Neural progenitor cell (in vitro differentiated cells): Measurements from ENCODE around the gene LDB2. TPM values are rescaled to one million over a fixed set of nuclear protein-coding genes. Genes with fewer than 3 reads are reported as not detected.

Experiments
- DNase-seq: peaks from one replicate; pipeline ENCODE4 v3.0.0-alpha.2; 2016; ENCODE audit warnings: low spot score
- H2AFZ ChIP-seq: fragments of 200-600 bp; sonication (generic); replicated peaks from 2 replicates; pipeline ENCODE4 v1.6.1; 2016; ENCODE audit warnings: antibody characterized with exemption
- H3F3A ChIP-seq: fragments of 200-600 bp; sonication (generic); 2 replicates; pipeline ENCODE4 v1.6.1; 2016; ENCODE audit warnings: antibody characterized with exemption, low read depth
- H3K27ac ChIP-seq: fragments of 200-600 bp; sonication (generic); 2 replicates; pipeline ENCODE4 v1.5.1; 2016; ENCODE audit warnings: mild to moderate bottlenecking
- H3K27me3 ChIP-seq: fragments of 200-600 bp; sonication (generic); 2 replicates; pipeline ENCODE4 v1.6.1; 2016; ENCODE audit warnings: mild to moderate bottlenecking, moderate library complexity
- H3K36me3 ChIP-seq: fragments of 200-600 bp; sonication (generic); 2 replicates; pipeline ENCODE4 v1.5.1; 2016
- H3K4me1 ChIP-seq: fragments of 200-600 bp; sonication (generic); 2 replicates; pipeline ENCODE4 v1.6.1; 2016; ENCODE audit warnings: mixed run types
- H3K4me2 ChIP-seq: fragments of 200-600 bp; sonication (generic); 2 replicates; pipeline ENCODE4 v1.6.1; 2016
- H3K4me3 ChIP-seq: fragments of 200-600 bp; sonication (generic); 2 replicates; pipeline ENCODE4 v1.5.1; 2016
- H3K79me2 ChIP-seq: fragments of 200-600 bp; sonication (generic); 2 replicates; pipeline ENCODE4 v1.6.1; 2016; ENCODE audit warnings: low read depth
- H3K9ac ChIP-seq: fragments of 200-600 bp; sonication (generic); 2 replicates; pipeline ENCODE4 v1.6.1; 2016
- H3K9me3 ChIP-seq: fragments of 200-600 bp; sonication (generic); 2 replicates; pipeline ENCODE4 v1.5.1; 2016; ENCODE audit warnings: low read depth
- H4K20me1 ChIP-seq: fragments of 200-600 bp; sonication (generic); 2 replicates; pipeline ENCODE4 v1.6.1; 2016; ENCODE audit warnings: low read depth
- H3K27ac Mint-ChIP-seq: 3 replicates; pipeline ENCODE4 v1.8.0; 2021; ENCODE audit warnings: mixed read lengths
- H3K27me3 Mint-ChIP-seq: 2 replicates; pipeline ENCODE4 v1.8.0; 2022; ENCODE audit warnings: low read depth, mild to moderate bottlenecking, inconsistent platforms, moderate library complexity, mixed read lengths; ENCODE audit not compliant: insufficient read depth
- H3K36me3 Mint-ChIP-seq: 3 replicates; pipeline ENCODE4 v1.8.0; 2021; ENCODE audit warnings: mixed read lengths
- H3K4me1 Mint-ChIP-seq: 3 replicates; pipeline ENCODE4 v1.8.0; 2021; ENCODE audit warnings: mixed read lengths
- H3K4me3 Mint-ChIP-seq: 3 replicates; pipeline ENCODE4 v1.8.0; 2021; ENCODE audit warnings: mild to moderate bottlenecking, moderate library complexity, mixed read lengths
- H3K9me3 Mint-ChIP-seq: 3 replicates; pipeline ENCODE4 v1.8.0; 2020; ENCODE audit warnings: mixed read lengths
- CTCF ChIP-seq: fragments of 200-600 bp; sonication (generic); IDR thresholded peaks from 2 replicates; pipeline ENCODE4 v1.5.1; 2017; ENCODE audit warnings: antibody characterized with exemption, mild to moderate bottlenecking
- EZH2 ChIP-seq: fragments of 200-600 bp; sonication (generic); IDR thresholded peaks from 2 replicates; pipeline ENCODE4 v1.6.1; 2017; ENCODE audit warnings: antibody characterized with exemption, mild to moderate bottlenecking, moderate library complexity
- EZH2phosphoT487 ChIP-seq: fragments of 200-600 bp; sonication (generic); IDR thresholded peaks from 2 replicates; pipeline ENCODE4 v1.6.1; 2017; ENCODE audit warnings: antibody characterized with exemption
- total RNA-seq: library from RNA; depleted of rRNA; stranded (reverse); fragments of >200 nt; gene quantifications from 2 replicates; pipeline ENCODE4 v1.2.3, GENCODE V29; 2015; ENCODE audit warnings: low replicate concordance

The LDB2 gene
- total RNA-seq, 1 donor from 2014 or later = 24.3 TPM

GRCh38 chr4:16573739-16574138 is 324.7 kb downstream of the LDB2 start:
- H3K4me2 ChIP-seq = no peak overlapping the region
- Mint-ChIP-seq H3K4me1 (peaks cover 3% of the 10 kb centered on the region), H3K4me3 (no peak overlapping the region), H3K27ac (no peak overlapping the region), H3K36me3 (no peaks in the 10 kb centered on the region), H3K9me3 (no peaks in the 10 kb centered on the region), H3K27me3 (peaks cover 3% of the 10 kb centered on the region)
- no peaks in the 10 kb centered on the region for H3K79me2 ChIP-seq
- no peak overlapping the region for H3K9ac ChIP-seq
- H3K27me3 ChIP-seq = no peaks in the 10 kb centered on the region
- no peak overlapping the region for H3K4me3 ChIP-seq
- H4K20me1 ChIP-seq = no peaks in the 10 kb centered on the region
- H3K9me3 ChIP-seq = no peaks in the 10 kb centered on the region
- no peaks in the 10 kb centered on the region for H3F3A ChIP-seq
- H2AFZ ChIP-seq = no peak overlapping the region
- no peaks in the 10 kb centered on the region for H3K36me3 ChIP-seq
- H3K4me1 ChIP-seq = no peaks in the 10 kb centered on the region
- no peak for DNase-seq
- TF ChIP-seq CTCF (no peak), EZH2phosphoT487 (no peak), EZH2 (no peak)
- no peak overlapping the region for H3K27ac ChIP-seq

DNA sequence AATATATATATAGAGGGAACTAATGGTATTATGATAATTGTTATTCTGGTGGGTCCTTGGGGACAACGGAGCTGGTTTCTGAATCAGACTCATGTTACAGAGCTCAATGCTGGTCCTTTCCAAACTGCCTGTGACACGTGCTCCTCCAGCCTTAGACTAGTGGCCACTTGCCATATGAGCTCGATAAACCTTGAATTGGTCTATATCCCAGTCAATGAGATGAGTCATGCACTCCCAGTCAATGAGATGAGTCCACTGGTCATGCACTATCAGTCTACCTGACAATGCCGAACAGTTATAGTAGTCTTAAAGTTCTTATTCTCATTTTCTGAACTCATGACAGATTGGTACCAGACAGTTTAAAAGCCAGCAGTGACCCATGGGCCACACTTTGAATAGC is 325.2 kb downstream of the LDB2 start:
- no peaks in the 10 kb centered on the region for H3K36me3 Mint-ChIP-seq
- no peak for DNase-seq
- no peak overlapping the region for H3K27ac Mint-ChIP-seq
- Histone ChIP-seq H3K27ac (no peak overlapping the region), H3K9ac (no peak overlapping the region), H2AFZ (no peak overlapping the region), H3K4me2 (no peak overlapping the region), H3K36me3 (no peaks in the 10 kb centered on the region), H4K20me1 (no peaks in the 10 kb centered on the region), H3K4me1 (no peaks in the 10 kb centered on the region), H3F3A (no peaks in the 10 kb centered on the region), H3K4me3 (no peak overlapping the region), H3K9me3 (no peaks in the 10 kb centered on the region), H3K79me2 (no peaks in the 10 kb centered on the region), H3K27me3 (no peaks in the 10 kb centered on the region)
- peaks cover 3% of the 10 kb centered on the region for H3K4me1 Mint-ChIP-seq
- H3K9me3 Mint-ChIP-seq = no peaks in the 10 kb centered on the region
- TF ChIP-seq EZH2phosphoT487 (no peak), EZH2 (no peak), CTCF (no peak)
- H3K4me3 Mint-ChIP-seq = no peak overlapping the region
- peaks cover 3% of the 10 kb centered on the region for H3K27me3 Mint-ChIP-seq

- no peak overlapping the region for H3K4me3 ChIP-seq
- H2AFZ ChIP-seq = no peak overlapping the region
- no peak overlapping the region for H3K9ac ChIP-seq
- H4K20me1 ChIP-seq = no peaks in the 10 kb centered on the region
- Mint-ChIP-seq H3K27me3 (peaks cover 3% of the 10 kb centered on the region), H3K4me3 (no peak overlapping the region), H3K27ac (no peak overlapping the region), H3K4me1 (peaks cover 3% of the 10 kb centered on the region), H3K9me3 (no peaks in the 10 kb centered on the region), H3K36me3 (no peaks in the 10 kb centered on the region)
- no peaks in the 10 kb centered on the region for H3K9me3 ChIP-seq
- H3K27ac ChIP-seq = no peak overlapping the region
- TF ChIP-seq EZH2 = no peak
- no peak for TF ChIP-seq CTCF
- no peak for TF ChIP-seq EZH2phosphoT487
- no peaks in the 10 kb centered on the region for H3K27me3 ChIP-seq
- H3K79me2 ChIP-seq = no peaks in the 10 kb centered on the region
- no peak overlapping the region for H3K4me2 ChIP-seq
- no peaks in the 10 kb centered on the region for H3K4me1 ChIP-seq
- DNase-seq = no peak
- no peaks in the 10 kb centered on the region for H3F3A ChIP-seq
- no peaks in the 10 kb centered on the region for H3K36me3 ChIP-seq
Measured at GRCh38 chr4:16572631-16573030, 325.8 kb downstream of the LDB2 start.
